Measurements from ENCODE around the gene PASK. TPM values are rescaled to one million over a fixed set of nuclear protein-coding genes. Genes with fewer than 3 reads are reported as not detected.

Gene PASK
- total RNA-seq, 2 experiments from 2014 or later, result 73.6 to 73.8 TPM

DNA sequence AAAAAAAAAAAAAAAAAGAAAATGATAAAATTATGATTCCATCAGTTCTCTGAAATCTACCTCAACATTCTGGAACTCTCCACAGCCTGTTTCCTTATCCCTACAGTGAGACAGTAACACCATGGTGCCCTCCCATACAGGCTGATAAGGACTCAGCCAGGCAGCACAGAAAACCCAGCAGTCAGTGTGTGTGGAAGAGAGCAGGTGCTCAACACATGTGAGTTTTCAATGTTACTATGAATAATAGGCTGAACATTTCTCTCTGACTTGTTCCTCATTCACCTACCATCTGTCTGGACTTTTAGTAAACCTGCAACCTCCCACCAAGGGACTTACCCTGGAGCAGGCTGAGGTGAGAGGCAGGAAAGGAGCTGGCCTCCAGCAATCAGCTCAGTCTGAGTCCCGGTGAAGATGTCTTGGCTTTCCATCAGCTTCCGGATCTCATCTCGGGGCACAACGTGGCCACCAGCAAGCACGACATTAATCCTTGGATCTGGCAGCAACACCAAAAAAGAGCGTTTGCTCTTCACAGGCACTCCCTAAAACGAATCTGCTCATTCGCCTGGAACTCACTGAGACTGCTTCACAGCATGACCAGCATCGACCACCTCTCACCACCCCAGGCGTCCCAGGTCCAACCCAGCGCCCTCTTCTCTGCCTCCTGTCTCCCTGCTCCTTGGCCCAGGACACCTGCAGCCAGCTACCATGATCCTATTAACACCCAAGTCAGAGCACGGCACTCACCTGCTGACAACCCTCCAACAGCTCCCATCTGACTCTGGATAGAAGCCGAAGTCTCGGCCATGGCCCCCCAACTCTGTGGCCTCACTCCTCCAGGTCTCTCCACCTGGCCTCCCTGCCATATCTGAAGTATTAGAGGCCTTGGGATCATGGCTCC, 16.5 kb downstream of the PASK start:
- CTCF ChIA-PET, result interaction anchor here (0.9 kb wide), 1 partner anchor 54 kb away, joined by 6 read pairs; no protein-coding TSS in a partner anchor
- POLR2A ChIA-PET, result interaction anchor here (1.2 kb wide), 1 partner anchor 20 kb away, joined by 5 read pairs; no protein-coding TSS in a partner anchor

DNA sequence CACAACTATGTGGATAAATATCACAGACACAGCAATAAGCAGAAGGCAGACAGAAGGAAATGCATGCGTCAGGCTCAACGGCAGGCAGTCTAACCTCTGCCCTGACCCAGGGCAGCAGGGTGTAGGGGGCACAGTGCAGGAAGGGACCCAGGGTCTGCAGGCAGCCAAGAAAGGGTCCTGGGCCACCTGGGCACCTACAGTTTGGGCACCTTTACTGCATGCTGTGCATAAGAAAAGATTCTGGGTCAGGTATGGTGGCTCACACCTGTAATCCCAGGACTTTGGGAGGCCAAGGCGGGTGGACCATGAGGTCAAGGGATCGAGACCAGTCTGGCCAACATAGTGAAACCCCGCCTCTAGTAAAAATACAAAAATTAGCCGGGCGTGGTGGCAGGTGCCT, 17.7 kb downstream of the PASK start:
- ChIA-PET CTCF (interaction anchor here (0.6 to 0.7 kb wide), 2 partner anchors 100 to 639 kb away, joined by 3 read pairs; no protein-coding TSS in a partner anchor), POLR2A (no interaction called here)

DNA sequence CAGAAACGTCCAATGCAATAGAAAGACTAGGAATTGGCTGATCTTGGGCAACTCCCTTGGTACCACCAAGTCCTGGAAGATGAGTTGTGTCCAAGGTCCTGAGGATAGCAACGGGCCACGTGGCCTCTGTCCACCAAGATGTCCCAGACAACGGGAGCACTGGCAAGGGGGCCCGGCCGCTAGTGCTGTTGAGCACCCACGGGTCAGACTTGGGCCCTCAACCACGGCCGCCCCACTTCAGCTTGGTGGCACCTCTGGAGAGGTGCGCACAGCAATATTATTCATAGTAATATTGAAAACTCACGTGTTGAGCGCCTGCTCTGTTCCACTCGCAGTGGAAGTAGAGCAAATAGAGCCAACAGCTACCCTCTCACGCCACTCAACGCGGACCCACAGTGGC, 19.0 kb downstream of the PASK start:
- ChIA-PET CTCF (no interaction called here), POLR2A (no interaction called here)

DNA sequence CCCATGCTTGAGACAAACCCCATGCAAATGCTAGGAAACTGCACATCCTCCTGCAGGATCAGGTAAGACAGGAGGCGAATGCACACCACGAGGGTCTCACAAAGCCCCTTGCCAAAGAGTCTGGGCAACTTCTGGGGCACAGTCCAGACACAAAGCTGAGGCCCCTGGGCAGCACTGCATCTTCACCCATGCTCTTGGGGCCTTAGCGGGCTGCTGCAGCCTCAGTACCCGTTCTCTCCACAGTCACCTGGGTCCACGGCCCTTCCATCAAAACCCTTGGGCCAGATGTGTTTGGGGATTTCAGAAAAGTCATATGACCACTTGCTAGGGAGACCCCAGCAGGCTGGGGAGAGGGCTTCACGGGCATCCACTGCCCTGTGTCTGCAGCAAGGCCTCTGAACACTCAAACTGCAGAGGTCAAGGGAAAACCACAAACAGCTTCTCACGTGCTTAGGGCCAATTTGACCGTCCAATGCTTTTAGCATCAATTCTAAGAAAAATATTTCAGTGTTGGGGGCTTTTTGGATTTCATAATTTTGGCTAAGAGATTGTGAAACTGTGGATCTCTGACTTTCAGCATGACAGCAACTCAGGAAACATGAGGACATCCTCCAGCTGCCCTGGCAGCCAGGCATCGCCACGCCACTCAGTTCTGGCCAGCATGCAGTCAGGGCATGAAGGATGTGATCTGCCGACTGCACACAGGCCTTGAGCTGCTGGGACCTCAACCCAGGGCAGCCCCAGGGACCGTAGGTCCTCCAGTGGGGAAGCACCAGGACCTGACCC, 20.0 kb downstream of the PASK start:
- ChIA-PET POLR2A (no interaction called here), CTCF (interaction anchor here (1.0 kb wide), 1 partner anchor 21 kb away, joined by 3 read pairs; no protein-coding TSS in a partner anchor)

- POLR2A ChIA-PET, result no interaction called here
- CTCF ChIA-PET, result no interaction called here
These were observed 21.0 kb downstream of the PASK start for GRCh38 chr2:241128266-241128665.

DNA sequence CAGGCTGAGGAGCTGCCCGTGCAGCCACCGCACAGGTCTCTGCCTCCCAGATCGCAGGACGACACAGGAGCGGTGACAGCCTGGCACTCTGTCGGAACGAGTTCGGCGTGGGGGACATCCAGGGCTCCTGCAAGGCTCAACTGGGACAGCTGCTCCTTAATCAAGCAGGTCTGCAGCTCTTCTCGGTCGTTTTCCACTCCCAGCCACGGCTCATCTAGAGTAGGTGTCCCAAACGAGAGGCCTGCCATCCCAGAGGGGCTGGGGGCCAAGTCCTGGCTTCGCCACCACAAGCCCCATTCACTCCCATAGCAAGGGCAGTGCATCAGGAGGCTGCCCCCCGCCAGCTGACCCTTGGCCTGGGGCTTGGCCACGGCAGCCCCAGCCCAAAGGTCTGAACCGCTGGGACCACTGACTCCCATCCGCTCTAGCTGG, 22.5 kb downstream of the PASK start:
- POLR2A ChIA-PET, result interaction anchor here (0.6 to 0.8 kb wide), 2 partner anchors 23 to 230 kb away, joined by 3 to 4 read pairs; partner anchors contain the start of gene PASK
- CTCF ChIA-PET, result interaction anchor here (1.5 kb wide), 1 partner anchor 9 kb away, joined by 3 read pairs; no protein-coding TSS in a partner anchor

DNA sequence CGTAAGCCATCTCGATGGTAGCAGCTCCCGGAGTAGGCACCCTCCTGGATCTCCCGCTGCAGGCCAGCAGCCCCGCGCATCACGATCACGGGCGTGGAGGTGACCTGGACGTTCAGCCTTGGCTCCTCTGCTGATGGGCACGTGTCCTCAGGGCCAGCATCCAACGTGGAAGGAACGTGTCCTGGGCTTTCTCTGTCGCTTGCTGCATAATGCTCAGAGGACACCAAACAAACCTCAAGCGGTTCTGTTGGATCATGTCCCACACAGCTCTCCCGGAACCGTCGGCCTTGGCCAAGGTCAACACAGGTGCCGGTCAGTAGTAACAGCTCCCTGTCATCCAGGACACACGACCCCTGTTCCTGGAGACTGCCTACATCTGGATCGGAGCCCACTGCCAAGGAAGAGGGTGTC, 23.1 kb downstream of the PASK start:
- POLR2A ChIA-PET, result interaction anchor here (0.6 to 0.8 kb wide), 2 partner anchors 23 to 192 kb away, joined by 3 to 4 read pairs; partner anchors contain the start of gene PASK
- CTCF ChIA-PET, result interaction anchor here (1.5 kb wide), 1 partner anchor 8 kb away, joined by 3 read pairs; no protein-coding TSS in a partner anchor

DNA sequence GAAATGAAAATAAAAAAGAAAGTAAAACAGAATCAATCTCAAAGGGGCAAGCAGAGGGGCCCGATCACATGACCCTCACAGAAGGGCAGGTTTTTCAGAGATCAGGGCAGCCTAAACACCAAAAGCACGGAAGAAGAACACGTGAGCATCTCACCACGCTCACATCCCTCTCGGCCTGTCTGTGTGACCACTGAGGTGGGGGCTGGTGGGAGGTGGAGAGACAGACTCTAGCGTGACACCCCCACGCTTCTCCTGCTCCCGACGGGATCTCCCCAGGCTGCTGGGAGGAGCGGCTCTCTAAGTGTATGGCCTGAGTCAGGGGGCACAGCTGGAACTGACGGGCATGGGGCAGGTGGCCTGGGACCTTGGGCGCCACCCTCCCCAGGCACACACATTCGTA, 23.6 kb downstream of the PASK start:
- CTCF ChIA-PET, result no interaction called here
- POLR2A ChIA-PET, result interaction anchor here (0.6 kb wide), 1 partner anchor 193 kb away, joined by 4 read pairs; no protein-coding TSS in a partner anchor

DNA sequence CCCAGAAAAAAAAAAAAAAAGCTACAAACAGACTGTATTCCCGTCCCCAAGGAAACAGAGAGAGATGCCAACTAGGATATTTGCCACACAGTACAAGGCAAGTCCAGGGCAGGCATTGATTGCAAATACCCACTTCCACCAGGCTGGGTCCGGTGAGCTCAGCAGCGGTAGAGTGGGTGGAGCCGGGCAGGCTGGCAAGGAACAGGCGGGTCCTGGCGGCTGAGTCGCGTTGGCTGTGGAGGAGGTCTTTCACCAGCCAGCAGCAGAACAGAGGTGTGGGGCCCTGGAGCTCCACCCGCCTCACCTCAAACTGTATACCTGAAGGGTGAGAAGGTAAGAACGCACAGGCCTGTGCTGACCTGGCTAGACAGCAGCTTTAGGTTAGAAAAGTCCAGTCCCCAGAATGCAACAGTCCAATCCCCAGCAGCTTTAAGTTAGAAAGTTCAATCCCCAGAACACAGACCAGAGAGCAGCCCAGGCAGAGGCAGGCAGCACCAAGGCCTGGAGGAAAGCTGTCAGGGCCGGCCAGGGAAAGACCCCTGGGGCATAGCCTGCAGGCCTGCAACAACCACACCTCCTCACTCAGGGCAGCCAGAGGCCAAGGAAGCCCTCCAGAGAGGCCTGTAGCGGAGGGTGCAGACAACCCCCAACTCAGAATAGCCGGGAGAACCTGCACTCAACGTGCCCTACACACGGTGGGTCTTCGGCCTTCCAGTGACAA, 25.3 kb downstream of the PASK start:
- CTCF ChIA-PET, result interaction anchor here (1.2 to 1.7 kb wide), 2 partner anchors 19 to 46 kb away, joined by 3 to 5 read pairs; no protein-coding TSS in a partner anchor

GRCh38 chr2:241122376-241123002, 26.8 kb downstream of the PASK start:
- CTCF ChIA-PET, result interaction anchor here (0.9 kb wide), 1 partner anchor 45 kb away, joined by 7 read pairs; no protein-coding TSS in a partner anchor
- POLR2A ChIA-PET, result no interaction called here

More for the DNA sequence above, 25.3 kb downstream of the PASK start:
- POLR2A ChIA-PET, result interaction anchor here (0.6 to 1.0 kb wide), 2 partner anchors 14 to 43 kb away, joined by 3 to 9 read pairs; no protein-coding TSS in a partner anchor

- ChIA-PET CTCF (no interaction called here), POLR2A (interaction anchor here (0.6 kb wide), 1 partner anchor 29 kb away, joined by 3 read pairs; no protein-coding TSS in a partner anchor)
These were observed 28.3 kb downstream of the PASK start for GRCh38 chr2:241121008-241121407.

DNA sequence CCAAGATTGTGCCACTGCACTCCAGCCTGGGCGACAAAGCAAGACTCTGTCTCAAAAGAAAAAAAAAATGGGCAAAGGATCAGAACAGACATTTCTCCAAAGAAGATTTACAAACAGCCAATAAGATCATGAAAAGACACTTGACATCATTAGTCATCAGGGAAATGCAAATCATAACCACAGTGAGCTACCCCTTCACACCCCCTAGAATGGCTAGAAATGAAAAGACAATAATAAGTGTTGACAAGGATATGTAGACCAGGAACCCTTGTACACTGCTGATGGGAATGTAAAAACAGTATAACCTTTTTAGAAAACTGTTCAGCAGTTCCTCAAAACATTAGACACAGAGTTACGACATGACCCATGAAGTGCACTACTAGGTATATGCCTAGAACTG, 28.8 kb downstream of the PASK start:
- ChIA-PET CTCF (no interaction called here), POLR2A (interaction anchor here (0.6 kb wide), 1 partner anchor 29 kb away, joined by 3 read pairs; no protein-coding TSS in a partner anchor)

GRCh38 chr2:241118737-241119505, 30.4 kb downstream of the PASK start:
- CTCF ChIA-PET, result interaction anchor here (0.7 to 1.2 kb wide), 2 partner anchors 8 to 19 kb away, joined by 3 to 4 read pairs; no protein-coding TSS in a partner anchor
- POLR2A ChIA-PET, result no interaction called here

DNA sequence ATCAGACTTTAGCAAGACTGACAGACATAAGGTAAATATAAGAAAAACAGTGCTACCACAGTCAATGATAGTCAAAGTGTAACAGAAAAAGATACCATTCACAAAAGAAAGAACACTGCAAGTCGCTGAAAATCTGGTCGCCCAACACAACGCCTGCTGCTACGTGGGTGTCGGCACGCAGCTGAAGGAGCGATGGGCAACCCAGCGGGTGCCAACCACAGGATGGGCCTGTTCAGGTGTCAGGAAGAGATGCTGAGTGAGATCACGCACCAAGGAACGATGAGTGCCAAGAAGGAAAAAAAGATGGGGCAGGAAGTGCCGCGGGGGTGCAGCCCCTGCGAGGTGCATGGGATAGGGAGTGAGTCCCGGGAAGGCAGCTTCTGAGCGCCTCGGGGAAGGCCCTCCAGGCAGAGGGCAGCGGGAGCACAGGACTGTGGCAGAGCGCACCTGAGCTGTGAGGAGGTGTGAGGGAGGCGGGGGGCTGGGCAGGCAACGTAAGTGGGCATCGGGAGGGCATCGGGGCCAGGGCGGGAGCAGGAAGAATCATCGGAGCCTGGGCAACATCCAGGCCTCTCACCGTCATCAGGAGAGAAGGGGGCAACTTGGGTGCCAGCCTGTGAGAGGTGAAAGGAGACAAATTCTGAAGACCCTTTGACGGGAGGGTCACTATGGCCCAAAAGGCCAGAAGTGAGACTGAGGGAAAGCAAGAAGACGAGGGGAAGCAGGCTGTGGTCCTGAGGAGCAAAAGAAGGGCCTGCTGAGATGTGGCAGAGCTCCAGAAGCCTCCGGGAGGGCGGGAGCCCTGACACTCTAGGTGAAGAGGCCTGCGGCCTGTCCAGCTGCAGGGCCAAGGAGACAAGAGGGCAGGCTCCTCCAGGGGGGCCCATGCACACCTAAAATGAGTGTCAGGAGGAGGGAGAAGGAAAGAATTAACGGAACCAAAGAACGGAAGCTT, 32.4 kb downstream of the PASK start:
- ChIA-PET POLR2A (interaction anchor here (0.9 kb wide), 1 partner anchor 15 kb away, joined by 3 read pairs; the partner anchor contains the start of gene MTERF4), CTCF (no interaction called here)

- ChIA-PET POLR2A (no interaction called here), CTCF (no interaction called here)
These were observed 33.9 kb downstream of the PASK start for GRCh38 chr2:241115361-241115760.

DNA sequence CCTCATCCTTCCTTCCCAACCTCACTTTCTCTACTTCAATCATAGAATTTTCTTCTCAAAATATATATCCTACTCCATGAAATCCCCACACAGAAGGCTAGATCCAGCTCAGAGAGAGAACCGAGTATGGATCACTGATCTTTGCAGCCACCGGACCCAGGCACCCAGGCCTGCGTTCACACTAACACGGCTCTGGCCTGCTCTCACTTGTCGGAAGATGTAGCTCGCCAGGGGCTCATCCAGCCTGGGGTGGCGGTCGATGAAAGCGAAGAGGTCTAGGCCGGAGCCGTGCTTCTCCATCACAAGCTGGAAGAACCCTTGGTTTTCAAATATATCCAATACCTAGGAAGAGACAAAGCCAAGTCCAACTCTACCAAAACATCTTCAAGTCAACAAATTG, 34.4 kb downstream of the PASK start:
- CTCF ChIA-PET, result no interaction called here
- POLR2A ChIA-PET, result no interaction called here

Measured in activated CD8-positive, alpha-beta memory T cell treated with anti-CD3 and anti-CD28 coated beads for 36 hours (primary cell).